HEK293 (cell line): ENCODE results near the gene MAFF.

Source experiments
- CTCF ChIA-PET: fragments of 350-600 bp; formaldehyde crosslinking; extraction: SDS; loops from one replicate; lab custom pipeline; 2021; ENCODE audit warnings: antibody characterized with exemption; lab: Yijun Ruan, JAX
- POLR2A ChIA-PET: fragments of 300-600 bp; formaldehyde crosslinking; extraction: SDS; loops from one replicate; lab custom pipeline; 2020; ENCODE audit warnings: antibody characterized with exemption, inconsistent platforms; lab: Yijun Ruan, JAX
- H3K27ac ChIP-seq: fragments of 200-500 bp; sonication (Bioruptor generic); 2 replicates; pipeline ENCODE4 v1.5.1; 2014; ENCODE audit warnings: low read depth, low read length, control low read depth, inconsistent platforms; ENCODE audit errors: extremely low read depth
- H3K36me3 ChIP-seq, 2 experiments: fragments of 200-500 bp in 1 of 2; sonication (Bioruptor generic) in 1 of 2; 1 replicate in 1 of 2; 2 replicates in 1 of 2; pipeline ENCODE4 v1.5.1; 2014 to 2017; ENCODE audit warnings: inconsistent platforms in 2 of 2, low read length in 2 of 2; ENCODE audit not compliant: control insufficient read depth in 2 of 2, insufficient read depth in 1 of 2
- H3K4me1 ChIP-seq: fragments of 200-500 bp; sonication (Bioruptor generic); 2 replicates; pipeline ENCODE4 v1.5.1; 2014; ENCODE audit warnings: mild to moderate bottlenecking, low read length, inconsistent platforms; ENCODE audit not compliant: control insufficient read depth, insufficient read depth
- H3K4me3 ChIP-seq: 2 replicates; pipeline ENCODE4 v1.5.1; 2011; ENCODE audit warnings: low read depth, mild to moderate bottlenecking, control low read depth, low read length, moderate library complexity
- H3K9me3 ChIP-seq: fragments of 200-500 bp; sonication (Bioruptor generic); 2 replicates; pipeline ENCODE4 v1.5.1; 2014; ENCODE audit warnings: low read depth, low read length, inconsistent platforms; ENCODE audit not compliant: control insufficient read depth, insufficient read depth
- GLIS2 ChIP-seq: fragments of 450-650 bp; formaldehyde crosslinking; IDR thresholded peaks from 2 replicates; pipeline ENCODE4 v1.5.1; 2016; ENCODE audit warnings: missing biosample characterization, missing genetic modification characterization
- HOXC10 ChIP-seq: sonication (generic); formaldehyde crosslinking; IDR thresholded peaks from 2 replicates; pipeline ENCODE4 v1.8.1; 2023; ENCODE audit warnings: mild to moderate bottlenecking, missing genetic modification reagents
- KLF10 ChIP-seq: fragments of 450-650 bp; IDR thresholded peaks from 2 replicates; pipeline ENCODE4 v1.5.1; 2018; ENCODE audit warnings: missing biosample characterization, mild to moderate bottlenecking, missing genetic modification characterization
- KLF7 ChIP-seq: fragments of 450-650 bp; formaldehyde crosslinking; IDR thresholded peaks from 2 replicates; pipeline ENCODE4 v1.5.1; 2016; ENCODE audit warnings: missing biosample characterization, missing genetic modification characterization, borderline replicate concordance
- KLF9 ChIP-seq: fragments of 450-650 bp; formaldehyde crosslinking; IDR thresholded peaks from 2 replicates; pipeline ENCODE4 v1.5.1; 2016; ENCODE audit warnings: missing biosample characterization, missing genetic modification characterization, low read depth
- MYNN ChIP-seq: fragments of 450-650 bp; formaldehyde crosslinking; IDR thresholded peaks from 2 replicates; pipeline ENCODE4 v1.5.1; 2016; ENCODE audit warnings: missing biosample characterization, missing genetic modification characterization, borderline replicate concordance
- PATZ1 ChIP-seq: fragments of 450-650 bp; formaldehyde crosslinking; IDR thresholded peaks from 2 replicates; pipeline ENCODE4 v1.5.1; 2016; ENCODE audit warnings: missing biosample characterization, missing genetic modification characterization
- WT1 ChIP-seq: fragments of 450-650 bp; formaldehyde crosslinking; IDR thresholded peaks from 2 replicates; pipeline ENCODE4 v1.5.1; 2016; ENCODE audit warnings: missing biosample characterization, missing genetic modification characterization
- ZBTB1 ChIP-seq: fragments of 450-650 bp; formaldehyde crosslinking; IDR thresholded peaks from 2 replicates; pipeline ENCODE4 v1.5.1; 2016; ENCODE audit warnings: missing biosample characterization, missing genetic modification characterization
- ZBTB20 ChIP-seq: fragments of 450-650 bp; formaldehyde crosslinking; IDR thresholded peaks from 2 replicates; pipeline ENCODE4 v1.5.1; 2016; ENCODE audit warnings: missing biosample characterization, missing genetic modification characterization
- ZFP41 ChIP-seq: fragments of 450-650 bp; formaldehyde crosslinking; IDR thresholded peaks from 2 replicates; pipeline ENCODE4 v1.5.1; 2016; ENCODE audit warnings: missing biosample characterization, missing genetic modification characterization, borderline replicate concordance
- ZFP69B ChIP-seq: fragments of 450-650 bp; formaldehyde crosslinking; IDR thresholded peaks from 2 replicates; pipeline ENCODE4 v1.5.1; 2016; ENCODE audit warnings: missing biosample characterization, missing genetic modification characterization
- ZNF133 ChIP-seq: fragments of 450-650 bp; formaldehyde crosslinking; IDR thresholded peaks from 2 replicates; pipeline ENCODE4 v1.5.1; 2016; ENCODE audit warnings: missing biosample characterization, missing genetic modification characterization
- ZNF184 ChIP-seq: fragments of 450-650 bp; IDR thresholded peaks from 2 replicates; pipeline ENCODE4 v1.5.1; 2018; ENCODE audit warnings: missing biosample characterization, mild to moderate bottlenecking, missing genetic modification characterization
- ZNF19 ChIP-seq: fragments of 450-650 bp; formaldehyde crosslinking; IDR thresholded peaks from 2 replicates; pipeline ENCODE4; 2016; ENCODE audit warnings: missing biosample characterization, missing genetic modification characterization, low read depth
- ZNF211 ChIP-seq: fragments of 450-650 bp; formaldehyde crosslinking; IDR thresholded peaks from 2 replicates; pipeline ENCODE4 v1.5.1; 2016; ENCODE audit warnings: low read depth, missing biosample characterization, missing genetic modification characterization
- ZNF214 ChIP-seq: fragments of 450-650 bp; formaldehyde crosslinking; IDR thresholded peaks from 2 replicates; pipeline ENCODE4 v1.5.1; 2017; ENCODE audit warnings: missing biosample characterization, mild to moderate bottlenecking, missing genetic modification characterization, borderline replicate concordance
- ZNF239 ChIP-seq: fragments of 450-650 bp; formaldehyde crosslinking; IDR thresholded peaks from 2 replicates; pipeline ENCODE4 v1.5.1; 2016; ENCODE audit warnings: missing biosample characterization, missing genetic modification characterization
- ZNF394 ChIP-seq: fragments of 450-650 bp; formaldehyde crosslinking; IDR thresholded peaks from 2 replicates; pipeline ENCODE4 v1.5.1; 2016; ENCODE audit warnings: missing biosample characterization, missing genetic modification characterization, mild to moderate bottlenecking, moderate library complexity, borderline replicate concordance
- ZNF404 ChIP-seq: fragments of 450-650 bp; formaldehyde crosslinking; IDR thresholded peaks from 2 replicates; pipeline ENCODE4 v1.5.1; 2017; ENCODE audit warnings: missing biosample characterization, missing genetic modification characterization
- ZNF423 ChIP-seq: fragments of 450-650 bp; formaldehyde crosslinking; IDR thresholded peaks from 2 replicates; pipeline ENCODE4 v1.5.1; 2016; ENCODE audit warnings: missing biosample characterization, missing genetic modification characterization
- ZNF561 ChIP-seq: fragments of 450-650 bp; IDR thresholded peaks from 2 replicates; pipeline ENCODE4 v1.5.1; 2018; ENCODE audit warnings: missing biosample characterization, missing genetic modification characterization, borderline replicate concordance
- ZNF596 ChIP-seq: fragments of 450-650 bp; IDR thresholded peaks from 2 replicates; pipeline ENCODE4 v1.5.0; 2018; ENCODE audit warnings: missing biosample characterization, mild to moderate bottlenecking, missing genetic modification characterization, moderate library complexity
- ZNF600 ChIP-seq: fragments of 450-650 bp; formaldehyde crosslinking; IDR thresholded peaks from 2 replicates; pipeline ENCODE4 v1.5.1; 2016; ENCODE audit warnings: missing biosample characterization, missing genetic modification characterization
- ZNF645 ChIP-seq: fragments of 450-650 bp; formaldehyde crosslinking; IDR thresholded peaks from 2 replicates; pipeline ENCODE4; 2016; ENCODE audit warnings: missing biosample characterization, missing genetic modification characterization
- ZNF664 ChIP-seq: fragments of 450-650 bp; formaldehyde crosslinking; IDR thresholded peaks from 2 replicates; pipeline ENCODE4 v1.5.1; 2016; ENCODE audit warnings: missing biosample characterization, missing genetic modification characterization
- ZNF701 ChIP-seq: fragments of 450-650 bp; formaldehyde crosslinking; IDR thresholded peaks from 2 replicates; pipeline ENCODE4 v1.5.1; 2016; ENCODE audit warnings: missing biosample characterization, missing genetic modification characterization
- ZNF707 ChIP-seq: fragments of 450-650 bp; formaldehyde crosslinking; IDR thresholded peaks from 2 replicates; pipeline ENCODE4 v1.5.1; 2016; ENCODE audit warnings: missing biosample characterization, missing genetic modification characterization
- ZNF777 ChIP-seq: fragments of 450-650 bp; formaldehyde crosslinking; IDR thresholded peaks from 2 replicates; pipeline ENCODE4 v1.5.1; 2017; ENCODE audit warnings: missing biosample characterization, missing genetic modification characterization, borderline replicate concordance
- ZNF830 ChIP-seq: fragments of 450-650 bp; IDR thresholded peaks from 2 replicates; pipeline ENCODE4 v1.5.0; 2018; ENCODE audit warnings: missing biosample characterization, missing genetic modification characterization, low read depth, mild to moderate bottlenecking, moderate library complexity
- ZSCAN18 ChIP-seq: fragments of 450-650 bp; formaldehyde crosslinking; IDR thresholded peaks from 2 replicates; pipeline ENCODE4 v1.5.1; 2016; ENCODE audit warnings: missing biosample characterization, missing genetic modification characterization
- ZXDB ChIP-seq: fragments of 450-650 bp; formaldehyde crosslinking; IDR thresholded peaks from 2 replicates; pipeline ENCODE4 v1.5.1; 2016; ENCODE audit warnings: missing biosample characterization, missing genetic modification characterization

MAFF gene

GRCh38 chr22:38236786-38237185, 35.0 kb downstream of the MAFF start:
- H3K9me3 ChIP-seq: no peaks in the 10 kb centered on the region
- H3K27ac ChIP-seq: no peak overlapping the region
- CTCF ChIA-PET: no interaction called here
- no peaks in the 10 kb centered on the region for H3K4me1 ChIP-seq
- H3K36me3 ChIP-seq: peaks cover 0 to 78% of the 10 kb centered on the region in 2 experiments; a peak in 2 of 3 replicates
- POLR2A ChIA-PET: no interaction called here
- TF ChIP-seq ZBTB1 (tag by site-specific recombination): no peak
- TF ChIP-seq KLF9 (tag by site-specific recombination): no peak
- TF ChIP-seq ZNF596 (tag by site-specific recombination): no peak
- TF ChIP-seq ZNF701: no peak
- TF ChIP-seq KLF7 (tag by site-specific recombination): no peak
- TF ChIP-seq GLIS2 (tag by site-specific recombination): no peak
- no peak for TF ChIP-seq ZXDB (tag by site-specific recombination)
- TF ChIP-seq ZNF707 (tag by site-specific recombination): no peak
- TF ChIP-seq ZNF394 (tag by site-specific recombination): no peak
- TF ChIP-seq ZNF423: no peak
- no peak for TF ChIP-seq ZNF664 (tag by site-specific recombination)
- TF ChIP-seq MYNN (tag by site-specific recombination): no peak
- no peak for TF ChIP-seq HOXC10 (CRISPR knock-in tag)
- no peak for TF ChIP-seq ZNF184 (tag by site-specific recombination)
- TF ChIP-seq ZFP41 (tag by site-specific recombination): no peak
- no peak for TF ChIP-seq ZNF239 (tag by site-specific recombination)
- TF ChIP-seq ZNF404 (tag by site-specific recombination): no peak
- TF ChIP-seq ZBTB20 (tag by site-specific recombination): no peak
- no peak for TF ChIP-seq PATZ1 (tag by site-specific recombination)
- TF ChIP-seq ZNF830 (tag by site-specific recombination): no peak
- no peak overlapping the region for H3K4me3 ChIP-seq

GRCh38 chr22:38238519-38239071, 36.8 kb downstream of the MAFF start:
- Histone ChIP-seq H3K4me3 (no peak overlapping the region), H3K4me1 (no peaks in the 10 kb centered on the region), H3K36me3 (peaks cover 0 to 69% of the 10 kb centered on the region in 2 experiments; a peak in 2 of 3 replicates), H3K27ac (no peak overlapping the region), H3K9me3 (no peaks in the 10 kb centered on the region)
- no peak for TF ChIP-seq ZNF133 (tag by site-specific recombination)
- TF ChIP-seq KLF10 (tag by site-specific recombination): no peak
- no peak for TF ChIP-seq WT1 (tag by site-specific recombination)
- TF ChIP-seq ZFP69B (tag by site-specific recombination): no peak
- TF ChIP-seq ZNF707 (tag by site-specific recombination): no peak
- TF ChIP-seq ZNF19 (tag by site-specific recombination): no peak
- TF ChIP-seq ZXDB (tag by site-specific recombination): no peak
- no peak for TF ChIP-seq ZNF214
- no peak for TF ChIP-seq ZNF645 (tag by site-specific recombination)
- TF ChIP-seq KLF9 (tag by site-specific recombination): no peak
- no peak for TF ChIP-seq ZNF777 (tag by site-specific recombination)
- no peak for TF ChIP-seq ZSCAN18 (tag by site-specific recombination)
- no peak for TF ChIP-seq ZNF600
- no peak for TF ChIP-seq ZNF211 (tag by site-specific recombination)
- TF ChIP-seq ZNF561 (tag by site-specific recombination): no peak
- POLR2A ChIA-PET: no interaction called here
- CTCF ChIA-PET: interaction anchor here (1.9 kb wide), 1 partner anchor 23 kb away, joined by 5 read pairs; no protein-coding TSS in a partner anchor
